ENCODE data around the gene DDX23.
A peak's percentile ranks its signal among the peaks of the same experiment; 100 is the strongest.

DNA sequence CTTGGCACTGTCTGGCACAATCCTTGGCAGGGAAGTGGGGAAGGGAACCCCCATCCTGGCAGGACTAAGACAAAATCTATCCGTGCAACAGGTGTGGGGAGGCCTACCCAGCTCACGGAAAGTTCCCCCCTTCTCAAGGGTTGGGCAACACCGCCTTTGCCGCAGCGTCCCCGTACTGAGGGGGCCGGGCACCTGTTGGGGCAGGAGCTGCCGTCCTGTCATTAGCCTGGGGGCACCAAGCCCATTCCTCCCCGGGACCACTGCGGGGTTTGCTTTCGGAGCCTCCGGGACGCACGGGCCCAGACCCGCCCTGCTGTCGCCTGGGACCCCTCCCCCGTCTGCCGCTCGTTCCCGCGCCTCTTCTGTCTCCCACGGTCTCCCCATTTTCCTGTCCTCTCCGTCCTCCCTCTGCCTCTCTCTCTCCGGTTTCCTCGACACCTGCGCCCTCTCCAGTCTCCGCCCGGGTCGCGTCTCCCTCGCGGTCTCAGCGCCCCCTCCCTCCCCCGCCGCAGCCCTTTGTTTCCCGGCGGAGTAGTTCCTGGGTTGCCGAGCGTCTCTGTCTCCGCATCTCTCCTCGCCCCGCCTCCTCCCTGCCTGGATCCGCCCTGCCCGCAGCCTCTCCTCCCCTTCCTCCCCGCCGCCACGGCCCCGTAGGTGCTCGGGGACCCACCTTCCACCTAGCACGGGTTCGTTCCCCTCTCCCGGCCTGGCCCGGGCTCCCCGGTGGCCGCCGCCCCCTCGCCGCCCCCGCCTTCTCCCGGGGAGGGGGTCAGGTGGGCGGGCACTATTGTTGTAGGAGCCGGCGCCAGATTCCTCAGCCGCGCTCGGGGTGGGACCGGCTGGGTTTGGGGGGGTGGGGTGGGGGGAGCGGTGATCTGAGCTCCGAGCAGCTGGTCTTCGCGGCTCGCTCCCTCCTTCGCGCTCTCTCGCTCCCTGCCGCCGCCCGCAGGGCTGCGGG is 33.8 kb downstream of the DDX23 start, which contains the start of gene CACNB3:
- TF ChIP-seq, protein P1, sequence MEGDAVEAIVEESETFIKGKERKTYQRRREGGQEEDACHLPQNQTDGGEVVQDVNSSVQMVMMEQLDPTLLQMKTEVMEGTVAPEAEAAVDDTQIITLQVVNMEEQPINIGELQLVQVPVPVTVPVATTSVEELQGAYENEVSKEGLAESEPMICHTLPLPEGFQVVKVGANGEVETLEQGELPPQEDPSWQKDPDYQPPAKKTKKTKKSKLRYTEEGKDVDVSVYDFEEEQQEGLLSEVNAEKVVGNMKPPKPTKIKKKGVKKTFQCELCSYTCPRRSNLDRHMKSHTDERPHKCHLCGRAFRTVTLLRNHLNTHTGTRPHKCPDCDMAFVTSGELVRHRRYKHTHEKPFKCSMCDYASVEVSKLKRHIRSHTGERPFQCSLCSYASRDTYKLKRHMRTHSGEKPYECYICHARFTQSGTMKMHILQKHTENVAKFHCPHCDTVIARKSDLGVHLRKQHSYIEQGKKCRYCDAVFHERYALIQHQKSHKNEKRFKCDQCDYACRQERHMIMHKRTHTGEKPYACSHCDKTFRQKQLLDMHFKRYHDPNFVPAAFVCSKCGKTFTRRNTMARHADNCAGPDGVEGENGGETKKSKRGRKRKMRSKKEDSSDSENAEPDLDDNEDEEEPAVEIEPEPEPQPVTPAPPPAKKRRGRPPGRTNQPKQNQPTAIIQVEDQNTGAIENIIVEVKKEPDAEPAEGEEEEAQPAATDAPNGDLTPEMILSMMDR (IDR thresholded peaks at IDR 0.05), result no peak
- peak in 1 of 3 donors; percentile 20 for TF ChIP-seq POLR2A (IDR thresholded peaks at IDR 0.05)
